Type B pancreatic cell (in vitro differentiated cells): ENCODE results near the gene LEMD3. TPM values are rescaled to one million over a fixed set of nuclear protein-coding genes. Genes with fewer than 3 reads are reported as not detected.

Experiments used
- DNase-seq: peaks from one replicate; pipeline ENCODE4 v3.0.0; 2021; ENCODE audit warnings: mixed read lengths; ENCODE audit not compliant: unreplicated experiment; ENCODE audit errors: extremely low spot score
- H3K27ac Mint-ChIP-seq: 2 replicates; pipeline ENCODE4 v1.8.0; 2021; ENCODE audit warnings: mild to moderate bottlenecking, mixed read lengths
- H3K27me3 Mint-ChIP-seq: 2 replicates; pipeline ENCODE4 v1.8.0; 2021; ENCODE audit warnings: mixed read lengths
- H3K36me3 Mint-ChIP-seq: 2 replicates; pipeline ENCODE4 v1.8.0; 2021; ENCODE audit warnings: mixed read lengths
- H3K4me1 Mint-ChIP-seq: one replicate; pipeline ENCODE4 v1.8.0; 2021; ENCODE audit warnings: mixed read lengths; ENCODE audit not compliant: unreplicated experiment
- H3K4me3 Mint-ChIP-seq: 2 replicates; pipeline ENCODE4 v1.8.0; 2021; ENCODE audit warnings: mild to moderate bottlenecking, mixed read lengths
- H3K9me3 Mint-ChIP-seq: 2 replicates; pipeline ENCODE4 v1.8.0; 2021; ENCODE audit warnings: mixed read lengths
- total RNA-seq: library from RNA; stranded (reverse); gene quantifications from 2 replicates; pipeline ENCODE4 v1.2.1, GENCODE V29; 2021; ENCODE audit warnings: low replicate concordance
- TF ChIP-seq, protein P1 (sequence below): fragments of 200-600 bp; sonication (generic); conservative IDR thresholded peaks from 2 replicates; pipeline ENCODE4 v1.5.0; 2021; ENCODE audit warnings: antibody characterized with exemption, mild to moderate bottlenecking

Gene LEMD3
- total RNA-seq, 1 donor from 2014 or later = 40.6 TPM

- Mint-ChIP-seq H3K27ac (no peak overlapping the region), H3K9me3 (no peaks in the 10 kb centered on the region), H3K4me3 (no peak overlapping the region), H3K4me1 (peaks cover 17% of the 10 kb centered on the region), H3K36me3 (peaks cover 12% of the 10 kb centered on the region), H3K27me3 (no peaks in the 10 kb centered on the region)
- DNase-seq = no peak
- TF ChIP-seq, protein P1, sequence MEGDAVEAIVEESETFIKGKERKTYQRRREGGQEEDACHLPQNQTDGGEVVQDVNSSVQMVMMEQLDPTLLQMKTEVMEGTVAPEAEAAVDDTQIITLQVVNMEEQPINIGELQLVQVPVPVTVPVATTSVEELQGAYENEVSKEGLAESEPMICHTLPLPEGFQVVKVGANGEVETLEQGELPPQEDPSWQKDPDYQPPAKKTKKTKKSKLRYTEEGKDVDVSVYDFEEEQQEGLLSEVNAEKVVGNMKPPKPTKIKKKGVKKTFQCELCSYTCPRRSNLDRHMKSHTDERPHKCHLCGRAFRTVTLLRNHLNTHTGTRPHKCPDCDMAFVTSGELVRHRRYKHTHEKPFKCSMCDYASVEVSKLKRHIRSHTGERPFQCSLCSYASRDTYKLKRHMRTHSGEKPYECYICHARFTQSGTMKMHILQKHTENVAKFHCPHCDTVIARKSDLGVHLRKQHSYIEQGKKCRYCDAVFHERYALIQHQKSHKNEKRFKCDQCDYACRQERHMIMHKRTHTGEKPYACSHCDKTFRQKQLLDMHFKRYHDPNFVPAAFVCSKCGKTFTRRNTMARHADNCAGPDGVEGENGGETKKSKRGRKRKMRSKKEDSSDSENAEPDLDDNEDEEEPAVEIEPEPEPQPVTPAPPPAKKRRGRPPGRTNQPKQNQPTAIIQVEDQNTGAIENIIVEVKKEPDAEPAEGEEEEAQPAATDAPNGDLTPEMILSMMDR = no peak
Observed at GRCh38 chr12:65208964-65209654, 39.7 kb downstream of the LEMD3 start.

- Mint-ChIP-seq H3K4me1 (peaks cover 17% of the 10 kb centered on the region), H3K36me3 (peaks cover 12% of the 10 kb centered on the region), H3K4me3 (no peak overlapping the region), H3K27ac (no peak overlapping the region), H3K27me3 (no peaks in the 10 kb centered on the region), H3K9me3 (no peaks in the 10 kb centered on the region)
- TF ChIP-seq, protein P1 = no peak
- DNase-seq = no peak
Observed at GRCh38 chr12:65209655-65210043, 40.3 kb downstream of the LEMD3 start.

DNA sequence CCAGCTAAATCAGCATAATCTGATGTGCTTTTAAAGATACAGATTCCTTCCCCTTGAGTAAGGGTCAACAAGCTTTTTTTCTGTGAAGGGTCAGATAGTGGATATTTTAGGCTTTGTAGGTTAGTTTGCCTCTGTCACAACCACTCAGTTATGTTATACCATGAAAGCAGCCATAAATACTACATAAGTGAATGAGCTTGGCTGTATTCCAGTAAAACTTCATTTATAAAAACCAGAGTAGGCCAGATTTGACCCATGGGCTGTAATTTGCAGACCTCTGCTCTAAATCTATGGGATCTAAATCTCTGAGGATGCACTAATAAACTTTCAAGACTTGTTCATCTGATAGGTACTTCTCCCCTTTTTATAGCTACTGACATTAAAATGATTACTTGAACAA lies 47.7 kb downstream of the LEMD3 start:
- Mint-ChIP-seq H3K36me3 (peaks cover 41% of the 10 kb centered on the region), H3K9me3 (peaks cover 8% of the 10 kb centered on the region), H3K4me3 (no peak overlapping the region), H3K27ac (no peak overlapping the region), H3K4me1 (peaks cover 7% of the 10 kb centered on the region), H3K27me3 (no peaks in the 10 kb centered on the region)
- TF ChIP-seq, protein P1 = no peak
- no peak for DNase-seq

GRCh38 chr12:65220761-65221160 lies 51.4 kb downstream of the LEMD3 start:
- H3K4me3 Mint-ChIP-seq = no peak overlapping the region
- H3K27ac Mint-ChIP-seq = no peak overlapping the region
- peaks cover 69% of the 10 kb centered on the region for H3K36me3 Mint-ChIP-seq

GRCh38 chr12:65229441-65229840 lies 60.1 kb downstream of the LEMD3 start:
- Mint-ChIP-seq H3K27me3 (no peaks in the 10 kb centered on the region), H3K9me3 (peaks cover 25% of the 10 kb centered on the region), H3K4me1 (peaks cover 3% of the 10 kb centered on the region), H3K36me3 (peaks cover 51% of the 10 kb centered on the region), H3K4me3 (no peak overlapping the region), H3K27ac (no peak overlapping the region)
- TF ChIP-seq, protein P1 = no peak
- DNase-seq = no peak

More at GRCh38 chr12:65220761-65221160, 51.4 kb downstream of the LEMD3 start:
- H3K4me1 Mint-ChIP-seq = peaks cover 4% of the 10 kb centered on the region
- TF ChIP-seq, protein P1 = no peak
- peaks cover 19% of the 10 kb centered on the region for H3K9me3 Mint-ChIP-seq
- DNase-seq = no peak
- no peaks in the 10 kb centered on the region for H3K27me3 Mint-ChIP-seq
